Activated CD4-positive, alpha-beta T cell treated with anti-CD3 and anti-CD28 coated beads, Interleukin-2, amount 50 U/mL, for 48 hours (primary cell): Measurements from ENCODE around the gene NCOR2.

Experiments used
- DNase-seq, 2 experiments: peaks; one replicate each; pipeline ENCODE4 v3.0.0-alpha.2; 2020

NCOR2 gene

DNA sequence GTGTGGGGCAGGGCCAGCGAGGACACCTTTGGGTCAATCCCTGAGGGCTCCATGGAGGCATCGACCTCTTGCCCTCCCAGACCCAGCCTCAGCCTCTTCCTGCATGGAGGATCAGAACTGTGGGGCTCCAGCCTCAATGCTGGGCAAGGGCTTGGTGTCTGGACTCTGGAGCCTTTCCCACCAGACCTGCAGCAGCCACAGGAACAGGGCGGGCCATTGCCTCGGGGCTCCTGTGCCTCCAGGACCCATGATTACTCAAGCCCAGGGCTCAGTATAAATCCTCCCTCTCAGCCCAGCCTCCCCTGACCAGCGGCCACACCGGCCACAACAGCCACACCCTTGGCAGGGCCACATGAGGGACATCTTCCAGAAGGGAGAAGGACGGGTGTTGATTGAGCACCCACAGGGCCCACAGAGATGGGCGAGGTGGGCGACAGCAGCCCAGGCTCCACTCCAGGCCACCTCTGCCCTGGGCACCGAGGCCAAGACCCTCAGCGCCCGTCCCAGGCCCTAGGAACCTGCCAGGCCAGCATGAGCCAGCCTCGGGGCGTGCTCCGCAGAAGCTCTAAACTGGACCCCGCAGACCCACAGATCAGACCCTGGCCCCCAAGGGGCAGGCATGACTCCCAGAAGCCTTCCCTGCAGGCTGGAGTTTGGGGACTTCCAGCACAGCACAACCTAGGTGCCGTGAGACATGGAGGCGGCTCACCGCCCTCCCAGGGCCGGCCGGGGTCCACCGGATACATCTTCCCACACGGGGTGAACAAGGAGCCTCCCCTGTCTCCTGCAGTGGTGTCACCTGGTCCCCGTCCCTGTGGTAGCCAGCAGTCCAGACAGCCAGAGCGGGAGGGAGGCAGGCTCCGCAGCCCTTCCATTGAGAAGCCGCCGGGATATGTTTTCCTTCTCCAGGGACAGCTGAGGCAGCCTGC lies 25.1 kb downstream of the NCOR2 start:
- no peak for DNase-seq

GRCh38 chr12:124541322-124541721 lies 26.1 kb downstream of the NCOR2 start:
- no peak for DNase-seq

DNA sequence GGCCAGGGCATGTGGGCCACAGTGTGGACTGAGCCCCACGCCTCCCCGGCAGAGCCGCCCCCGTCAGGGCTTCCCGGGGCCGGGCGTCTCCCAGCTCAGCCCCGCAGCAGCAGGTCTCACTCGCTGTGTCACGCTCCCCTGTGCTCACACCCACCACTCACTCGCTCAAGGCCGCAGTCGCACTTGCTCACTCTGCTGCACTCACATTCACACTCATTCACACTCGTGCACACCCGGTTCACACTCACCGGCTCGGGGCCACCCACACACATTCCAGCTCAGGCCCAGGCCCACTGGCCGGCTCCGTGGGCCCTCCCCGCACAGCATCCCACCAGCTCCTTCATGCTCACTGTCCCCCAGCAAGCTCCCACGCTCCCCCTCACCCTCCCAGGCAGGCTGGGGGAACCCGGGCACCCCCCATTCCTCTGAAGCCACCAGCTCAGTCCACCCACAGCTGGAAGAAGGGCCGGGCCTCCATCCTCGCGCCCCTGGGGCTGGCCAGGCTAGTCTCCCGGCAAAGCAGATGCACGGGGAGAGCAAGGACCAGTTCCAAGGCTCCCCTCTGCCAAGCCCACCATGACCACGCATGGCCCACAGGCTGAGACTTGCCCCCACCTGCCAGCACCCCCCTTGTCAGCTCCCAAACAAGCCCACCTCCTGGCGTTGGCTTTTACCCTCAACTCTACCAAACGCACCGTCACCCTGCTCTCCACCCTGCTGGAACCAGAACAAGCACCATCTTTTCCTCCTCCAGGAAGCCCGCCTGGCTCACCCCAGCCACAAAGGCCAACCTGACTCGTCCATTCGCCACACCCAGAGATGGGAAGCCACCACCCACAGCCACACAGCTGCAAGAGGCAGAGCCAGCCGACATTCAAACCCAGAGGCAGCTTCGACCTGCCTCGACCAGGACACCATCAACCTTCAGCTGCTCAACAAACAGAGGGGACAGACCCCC lies 28.0 kb downstream of the NCOR2 start:
- no peak for DNase-seq

DNA sequence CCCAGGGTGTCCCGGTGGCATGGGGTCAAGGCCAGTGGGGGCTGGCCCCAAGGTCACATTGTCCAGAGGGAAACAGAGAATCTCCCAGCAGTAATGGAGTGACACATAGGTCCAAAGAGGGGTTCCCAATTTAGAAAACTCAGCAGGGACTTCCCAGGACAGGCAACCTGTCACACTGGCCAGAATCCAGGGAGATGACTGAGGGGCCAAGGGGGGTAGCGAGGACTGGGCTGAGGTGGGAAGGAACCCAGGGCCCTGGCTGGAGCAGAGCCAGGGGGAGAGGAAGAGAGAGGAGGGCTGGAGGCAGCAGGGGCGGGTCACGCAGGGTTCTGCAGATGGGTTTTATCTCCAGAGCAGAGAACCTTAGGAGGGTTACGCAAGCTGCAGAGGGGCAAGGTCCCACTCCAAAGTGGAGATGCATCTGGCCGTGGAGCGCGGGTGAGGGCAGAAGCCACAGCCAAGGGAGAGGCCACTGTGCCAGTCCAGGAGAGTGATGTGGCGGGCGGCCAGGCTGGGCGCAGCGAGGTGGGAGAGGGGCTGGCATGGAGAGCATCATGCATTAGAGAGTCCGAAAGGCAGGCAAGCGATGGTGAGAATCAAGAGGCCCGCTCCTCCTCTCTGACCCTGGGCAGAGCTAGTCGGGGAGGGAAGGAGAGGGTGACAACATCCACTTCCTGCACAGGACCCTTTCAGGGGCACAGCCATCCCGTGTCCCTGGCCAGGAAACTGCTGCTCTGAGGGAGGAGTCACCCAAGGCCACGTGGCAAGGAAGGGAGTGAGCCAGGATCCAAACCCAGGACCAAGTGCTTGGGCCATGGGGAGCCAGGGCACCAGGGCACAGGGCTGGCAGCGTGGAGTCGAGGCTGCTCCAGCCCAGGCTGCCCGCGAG lies 29.0 kb downstream of the NCOR2 start:
- no peak for DNase-seq

DNA sequence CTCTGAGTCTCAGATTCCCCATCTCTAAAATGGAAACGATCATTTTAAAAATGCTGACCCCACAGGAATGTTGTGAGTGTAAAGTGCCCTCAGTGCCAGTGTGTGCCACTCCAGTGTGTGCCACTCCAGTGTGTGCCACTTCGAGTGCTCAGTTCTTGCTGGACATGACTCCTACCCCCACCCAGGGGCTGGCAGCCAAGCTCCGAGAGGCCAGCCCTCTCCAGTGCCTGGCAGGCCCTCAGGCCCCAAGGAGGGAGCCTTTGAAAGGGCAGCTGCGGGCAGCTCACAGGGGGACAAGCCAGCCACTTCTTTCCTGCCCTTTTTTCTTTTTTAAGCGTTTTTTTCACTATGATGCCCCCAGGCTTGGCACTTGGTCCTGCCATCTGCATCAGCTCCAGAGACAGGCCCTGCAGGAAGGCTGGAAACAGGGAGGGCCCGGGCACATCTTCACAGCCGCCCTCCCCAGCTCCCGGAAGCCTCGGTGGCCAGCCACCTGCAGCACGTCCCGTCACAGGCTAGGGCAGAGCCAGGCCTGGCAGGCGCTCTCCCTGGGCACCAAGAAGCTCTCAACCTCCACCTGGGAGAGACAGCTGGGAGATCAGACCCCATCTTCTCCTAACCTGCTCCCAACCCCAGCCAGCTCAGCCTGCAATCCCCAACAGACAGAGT lies 29.8 kb downstream of the NCOR2 start:
- DNase-seq = no peak

- DNase-seq = no peak
Observed at GRCh38 chr12:124536641-124537040, 30.8 kb downstream of the NCOR2 start.

- DNase-seq = no peak
Observed at GRCh38 chr12:124534776-124535740, 32.4 kb downstream of the NCOR2 start.

- DNase-seq = no peak
Observed at GRCh38 chr12:124533456-124533855, 34.0 kb downstream of the NCOR2 start.

GRCh38 chr12:124532967-124533366 lies 34.4 kb downstream of the NCOR2 start:
- no peak for DNase-seq

GRCh38 chr12:124532331-124532750 lies 35.1 kb downstream of the NCOR2 start:
- DNase-seq = no peak

DNA sequence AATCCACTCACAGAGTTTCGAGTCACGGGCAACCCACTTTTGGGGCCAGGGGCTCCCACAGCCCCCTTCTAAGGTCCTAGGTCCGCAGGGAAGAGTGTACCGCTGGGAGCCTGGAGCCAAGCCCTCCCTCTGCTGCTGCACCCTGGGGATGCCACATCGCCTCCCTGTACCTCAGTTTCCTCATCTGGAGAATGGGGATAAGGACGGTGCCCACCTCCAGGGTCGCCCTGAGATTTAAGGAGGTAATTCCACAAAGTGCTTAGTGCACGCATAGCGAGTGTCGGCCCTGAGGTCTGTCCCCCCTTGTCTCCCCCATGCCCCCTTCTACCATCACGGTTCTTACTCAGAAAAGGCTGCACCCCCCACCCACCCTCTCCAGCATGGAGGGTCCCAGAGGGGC lies 35.5 kb downstream of the NCOR2 start:
- no peak for DNase-seq

DNA sequence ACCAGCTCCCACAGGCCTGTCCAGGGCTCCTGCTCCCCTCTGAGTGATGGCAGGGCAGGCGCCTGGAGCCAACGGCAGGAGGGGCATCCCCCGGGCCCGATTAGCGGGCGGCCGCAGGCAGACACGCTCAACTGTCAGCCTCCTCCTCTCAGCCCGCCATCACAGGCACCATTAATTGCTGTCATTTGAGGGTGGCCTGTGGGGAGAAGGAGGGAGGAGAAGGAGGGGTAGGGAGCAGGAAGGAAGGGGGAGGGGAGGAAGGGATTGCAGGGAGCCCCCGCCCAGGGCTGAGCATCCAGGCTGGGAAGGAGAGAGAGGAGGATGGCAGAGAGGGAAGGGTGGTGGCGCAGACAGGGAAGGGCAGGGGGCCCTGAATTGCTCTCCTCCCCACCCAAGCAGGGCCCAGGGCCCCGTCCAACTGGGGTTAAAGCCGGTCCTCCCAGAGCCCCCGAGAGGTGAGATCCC lies 36.1 kb downstream of the NCOR2 start:
- DNase-seq = no peak

DNA sequence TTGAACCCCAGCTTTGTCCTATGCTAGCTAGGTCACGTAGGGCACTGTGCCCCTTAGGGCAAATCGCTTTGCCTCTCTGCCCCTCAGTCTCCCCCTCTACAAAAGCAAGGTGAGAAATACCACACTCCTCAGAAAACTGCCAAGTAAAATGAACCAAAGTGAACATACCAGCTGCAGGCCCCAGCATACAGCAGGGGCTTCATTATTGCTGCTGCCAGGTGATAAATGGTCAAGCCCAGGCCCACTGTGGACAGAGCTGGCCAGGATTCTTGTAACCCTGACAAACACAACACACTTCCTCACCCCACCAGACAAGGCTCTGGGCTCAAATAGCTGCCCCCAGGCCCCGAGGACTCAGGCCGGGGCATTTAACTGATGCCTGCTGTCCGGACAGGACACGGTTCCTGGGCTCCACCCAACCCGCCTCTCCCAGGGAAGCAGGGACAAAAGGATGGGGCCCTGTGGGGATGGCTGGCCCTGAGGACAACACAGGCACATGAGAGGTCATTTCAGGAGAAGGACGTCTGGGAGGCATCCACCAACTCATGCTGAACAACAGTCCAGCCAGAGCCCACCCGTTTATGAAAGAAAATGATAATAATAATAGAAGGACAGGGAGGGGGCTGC lies 36.7 kb downstream of the NCOR2 start:
- DNase-seq = no peak

DNA sequence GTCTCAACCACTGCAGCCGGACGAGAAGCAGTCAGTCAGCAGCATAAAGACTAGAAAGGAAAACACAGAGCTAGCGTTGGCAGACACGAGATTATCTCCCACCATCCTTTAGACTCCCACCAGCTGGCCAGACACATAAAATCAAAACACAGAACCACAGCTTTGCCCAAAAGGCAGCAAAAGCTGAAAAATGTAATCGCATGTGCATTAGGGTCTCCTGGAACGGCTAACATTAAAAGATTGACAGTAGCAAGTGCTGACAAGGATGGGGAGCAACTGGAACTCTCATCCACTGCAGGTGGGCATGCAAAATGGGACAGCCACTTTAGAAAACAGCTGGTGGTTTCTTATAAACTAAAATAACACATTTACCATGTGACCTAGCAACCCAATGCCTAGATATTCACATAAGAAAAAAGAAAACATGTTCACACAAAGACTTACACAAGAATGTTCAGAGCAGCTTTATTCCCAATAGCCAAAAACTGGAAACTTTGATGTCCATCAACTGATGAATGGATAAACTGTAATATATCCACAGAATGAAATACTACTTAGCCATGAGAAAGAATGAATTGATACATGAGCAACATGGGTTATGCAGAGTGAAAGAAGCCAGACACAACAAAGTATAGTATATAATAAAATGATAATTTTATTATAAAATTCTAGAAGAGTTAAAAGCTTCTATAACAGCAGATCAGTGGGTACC lies 37.7 kb downstream of the NCOR2 start:
- DNase-seq = no peak

GRCh38 chr12:124527861-124528561 lies 39.4 kb downstream of the NCOR2 start:
- DNase-seq = no peak

GRCh38 chr12:124525927-124526692 lies 41.3 kb downstream of the NCOR2 start:
- no peak for DNase-seq

GRCh38 chr12:124525455-124525854 lies 42.0 kb downstream of the NCOR2 start:
- no peak for DNase-seq
